ENCODE results near the gene ATP9B.

Gene ATP9B

GRCh38 chr18:79385326-79385707, 316.1 kb downstream of the ATP9B start:
- DNase-seq, result no peak

GRCh38 chr18:79385708-79386341, 316.6 kb downstream of the ATP9B start:
- no peak for DNase-seq

- no peak for DNase-seq
These were observed 317.4 kb downstream of the ATP9B start for GRCh38 chr18:79386547-79386946.

- DNase-seq, result no peak
These were observed 318.0 kb downstream of the ATP9B start for GRCh38 chr18:79387214-79387613.

- no peak for DNase-seq
These were observed 318.4 kb downstream of the ATP9B start for GRCh38 chr18:79387615-79388014.

GRCh38 chr18:79388043-79388442, 318.8 kb downstream of the ATP9B start:
- DNase-seq, result no peak

GRCh38 chr18:79389689-79390088, 320.5 kb downstream of the ATP9B start:
- DNase-seq, result no peak

- DNase-seq, result no peak
These were observed 323.0 kb downstream of the ATP9B start for GRCh38 chr18:79392226-79392625.

- no peak for DNase-seq
These were observed 324.0 kb downstream of the ATP9B start for GRCh38 chr18:79393181-79393634.

- peak; percentile 53 for DNase-seq
These were observed 324.7 kb downstream of the ATP9B start for GRCh38 chr18:79393635-79394533.

- no peak for DNase-seq
These were observed 325.5 kb downstream of the ATP9B start for GRCh38 chr18:79394534-79395307.

GRCh38 chr18:79395308-79395640, 326.1 kb downstream of the ATP9B start:
- DNase-seq, result no peak

- DNase-seq, result peak; percentile 30
These were observed 326.7 kb downstream of the ATP9B start, which contains the start of gene NFATC1 for GRCh38 chr18:79395761-79396404. Gene NFATC1, plus strand, starts transcription at chr18:79395930. Its CDS starts 295 bp downstream, at chr18:79396225.

GRCh38 chr18:79396431-79397246, 327.4 kb downstream of the ATP9B start:
- DNase-seq, result peak; percentile 28

GRCh38 chr18:79397247-79397829, 328.1 kb downstream of the ATP9B start:
- no peak for DNase-seq

GRCh38 chr18:79397830-79398761, 328.9 kb downstream of the ATP9B start:
- no peak for DNase-seq

- no peak for DNase-seq
These were observed 330.3 kb downstream of the ATP9B start for GRCh38 chr18:79399275-79400081.

- peak; percentile 42 for DNase-seq
These were observed 330.9 kb downstream of the ATP9B start for GRCh38 chr18:79400091-79400590.

Data from MV-4-11 (cell line).